ENCODE measurements around the gene ACSL5.
"Not testable (repeated sequence)": the region's sequence is repeated elsewhere in the genome, so short reads cannot be mapped to it uniquely, and the experiment has no call there.

Gene ACSL5

GRCh38 chr10:112365014-112365432, 8.9 kb upstream of the ACSL5 start:
- no peak for TF ChIP-seq CTCF (IDR thresholded peaks at IDR 0.05; ENCODE audit: control insufficient read depth, insufficient read depth, low read depth, low read length, missing control alignments)
- DNase-seq (ENCODE audit: low read depth): no peak
- H3K4me3 ChIP-seq (ENCODE audit: control insufficient read depth, low read depth, low read length): no peak overlapping the region

GRCh38 chr10:112365451-112365850, 8.5 kb upstream of the ACSL5 start:
- TF ChIP-seq CTCF (IDR thresholded peaks at IDR 0.05; ENCODE audit: control insufficient read depth, insufficient read depth, low read depth, low read length, missing control alignments): no peak
- DNase-seq (ENCODE audit: low read depth): no peak

GRCh38 chr10:112366992-112367391, 6.9 kb upstream of the ACSL5 start:
- DNase-seq (ENCODE audit: low read depth): no peak
- no peak for TF ChIP-seq CTCF (IDR thresholded peaks at IDR 0.05; ENCODE audit: control insufficient read depth, insufficient read depth, low read depth, low read length, missing control alignments)
- no peak overlapping the region for H3K4me3 ChIP-seq (ENCODE audit: control insufficient read depth, low read depth, low read length)

More at GRCh38 chr10:112365451-112365850, 8.5 kb upstream of the ACSL5 start:
- no peak overlapping the region for H3K4me3 ChIP-seq (ENCODE audit: control insufficient read depth, low read depth, low read length)

- no peak overlapping the region for H3K4me3 ChIP-seq (ENCODE audit: control insufficient read depth, low read depth, low read length)
- no peak for DNase-seq (ENCODE audit: low read depth)
- no peak for TF ChIP-seq CTCF (IDR thresholded peaks at IDR 0.05; ENCODE audit: control insufficient read depth, insufficient read depth, low read depth, low read length, missing control alignments)
These were observed 6.4 kb upstream of the ACSL5 start for GRCh38 chr10:112367516-112367915.

- H3K4me3 ChIP-seq (ENCODE audit: control insufficient read depth, low read depth, low read length): no peak overlapping the region
- TF ChIP-seq CTCF (IDR thresholded peaks at IDR 0.05; ENCODE audit: control insufficient read depth, insufficient read depth, low read depth, low read length, missing control alignments): no peak
- no peak for DNase-seq (ENCODE audit: low read depth)
These were observed 4.2 kb upstream of the ACSL5 start for GRCh38 chr10:112369495-112370423.

- no peak for TF ChIP-seq CTCF (IDR thresholded peaks at IDR 0.05; ENCODE audit: control insufficient read depth, insufficient read depth, low read depth, low read length, missing control alignments)
- no peak overlapping the region for H3K4me3 ChIP-seq (ENCODE audit: control insufficient read depth, low read depth, low read length)
- no peak for DNase-seq (ENCODE audit: low read depth)
These were observed 3.5 kb upstream of the ACSL5 start for GRCh38 chr10:112370424-112370819.

GRCh38 chr10:112371326-112371725, 2.6 kb upstream of the ACSL5 start:
- not testable (repeated sequence) for H3K4me3 ChIP-seq (ENCODE audit: control insufficient read depth, low read depth, low read length); DNase-seq (ENCODE audit: low read depth)

- not testable (repeated sequence) for DNase-seq (ENCODE audit: low read depth); H3K4me3 ChIP-seq (ENCODE audit: control insufficient read depth, low read depth, low read length)
These were observed 1.6 kb upstream of the ACSL5 start for GRCh38 chr10:112372182-112372810.
